VCaP (cell line): ENCODE data around the gene ZNF518B.

ENCODE experiments used
- H3K27ac ChIP-seq: fragments of 450-650 bp; 2 replicates; pipeline ENCODE4 v1.5.1; 2017
- TF ChIP-seq, protein P1 (sequence below): fragments of 450-650 bp; conservative IDR thresholded peaks from 2 replicates; pipeline ENCODE4 v1.5.1; 2017; ENCODE audit warnings: mild to moderate bottlenecking, moderate library complexity

The ZNF518B gene

DNA sequence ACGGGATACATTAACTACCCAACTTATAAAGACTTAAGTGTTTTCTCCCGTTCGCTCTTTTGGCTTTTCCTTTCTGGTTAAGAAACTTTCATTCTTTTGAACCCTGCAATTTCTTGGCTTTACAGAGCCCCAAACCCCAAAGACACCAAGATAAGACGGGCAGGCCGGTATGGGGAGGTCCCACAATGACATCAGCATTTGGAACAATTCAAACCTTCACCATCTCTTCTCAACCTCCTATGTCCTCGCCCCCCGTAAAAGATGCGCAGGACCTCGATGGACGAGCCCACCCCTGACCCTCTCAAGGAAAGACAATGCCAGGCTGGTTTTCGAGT is 999 bp downstream of the ZNF518B start:
- TF ChIP-seq, protein P1, sequence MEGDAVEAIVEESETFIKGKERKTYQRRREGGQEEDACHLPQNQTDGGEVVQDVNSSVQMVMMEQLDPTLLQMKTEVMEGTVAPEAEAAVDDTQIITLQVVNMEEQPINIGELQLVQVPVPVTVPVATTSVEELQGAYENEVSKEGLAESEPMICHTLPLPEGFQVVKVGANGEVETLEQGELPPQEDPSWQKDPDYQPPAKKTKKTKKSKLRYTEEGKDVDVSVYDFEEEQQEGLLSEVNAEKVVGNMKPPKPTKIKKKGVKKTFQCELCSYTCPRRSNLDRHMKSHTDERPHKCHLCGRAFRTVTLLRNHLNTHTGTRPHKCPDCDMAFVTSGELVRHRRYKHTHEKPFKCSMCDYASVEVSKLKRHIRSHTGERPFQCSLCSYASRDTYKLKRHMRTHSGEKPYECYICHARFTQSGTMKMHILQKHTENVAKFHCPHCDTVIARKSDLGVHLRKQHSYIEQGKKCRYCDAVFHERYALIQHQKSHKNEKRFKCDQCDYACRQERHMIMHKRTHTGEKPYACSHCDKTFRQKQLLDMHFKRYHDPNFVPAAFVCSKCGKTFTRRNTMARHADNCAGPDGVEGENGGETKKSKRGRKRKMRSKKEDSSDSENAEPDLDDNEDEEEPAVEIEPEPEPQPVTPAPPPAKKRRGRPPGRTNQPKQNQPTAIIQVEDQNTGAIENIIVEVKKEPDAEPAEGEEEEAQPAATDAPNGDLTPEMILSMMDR = no peak
- H3K27ac ChIP-seq = no peak overlapping the region; the same call in 1 of the 2 replicates

DNA sequence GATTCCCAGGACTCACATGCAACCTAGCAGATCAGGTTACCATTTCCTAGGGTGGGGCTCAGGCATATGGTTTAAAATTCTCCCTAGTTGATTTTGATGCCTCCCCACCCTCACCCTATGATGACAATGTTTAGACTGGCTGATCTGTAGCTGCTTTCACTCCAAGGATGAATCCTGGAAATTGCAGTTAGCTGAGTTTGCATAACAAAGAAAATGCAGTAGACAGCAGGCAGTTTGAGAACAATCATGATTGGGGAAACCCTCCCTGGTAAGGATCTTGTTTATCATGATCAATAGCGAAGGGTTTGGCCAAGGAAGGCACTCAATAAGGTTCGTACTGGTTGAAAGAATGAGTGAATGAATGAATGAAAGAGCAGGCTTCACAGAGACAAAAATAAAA is 2.1 kb downstream of the ZNF518B start:
- TF ChIP-seq, protein P1 = no peak

DNA sequence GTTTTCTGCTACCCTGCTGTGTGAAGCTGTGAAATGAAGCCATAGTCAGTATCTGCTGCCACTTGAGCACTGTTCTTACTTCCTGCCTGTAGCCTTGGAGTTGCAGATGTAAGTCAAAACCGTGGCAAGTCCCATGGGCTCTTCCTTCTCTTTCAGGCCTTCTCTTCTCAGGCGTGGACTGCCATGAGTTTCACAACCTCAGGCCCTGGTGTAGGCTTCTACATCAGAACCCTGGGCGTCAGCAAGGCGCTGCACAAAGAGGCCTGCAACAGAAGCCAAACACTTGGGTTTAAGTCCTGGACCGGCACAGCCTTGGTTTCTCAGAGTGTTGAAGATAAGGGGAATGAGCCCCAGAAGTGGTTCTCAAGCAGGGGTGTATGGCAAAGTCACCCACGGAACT is 2.5 kb downstream of the ZNF518B start:
- TF ChIP-seq, protein P1 = no peak
- no peak overlapping the region for H3K27ac ChIP-seq

More for the DNA sequence above, 2.1 kb downstream of the ZNF518B start:
- no peak overlapping the region for H3K27ac ChIP-seq

DNA sequence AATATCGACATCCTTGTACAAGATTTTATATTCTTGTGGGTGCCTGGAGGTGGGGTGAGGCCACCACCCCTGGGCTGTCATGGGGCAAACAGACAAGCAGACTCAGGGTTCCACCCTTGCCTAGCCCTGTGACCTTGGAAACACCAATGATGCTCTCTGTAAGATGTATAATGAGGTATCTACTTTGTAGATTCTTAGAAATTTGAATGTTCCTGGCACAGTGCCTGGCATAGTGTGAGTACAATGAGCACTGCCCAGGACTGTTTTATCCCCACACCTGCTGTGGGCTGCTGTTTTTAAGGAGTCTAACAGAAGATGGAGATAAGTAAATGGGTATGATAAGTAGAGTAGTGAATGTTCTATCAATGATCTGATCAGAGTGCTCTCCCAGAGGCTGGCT is 3.1 kb downstream of the ZNF518B start:
- H3K27ac ChIP-seq = no peak overlapping the region
- TF ChIP-seq, protein P1 = no peak

DNA sequence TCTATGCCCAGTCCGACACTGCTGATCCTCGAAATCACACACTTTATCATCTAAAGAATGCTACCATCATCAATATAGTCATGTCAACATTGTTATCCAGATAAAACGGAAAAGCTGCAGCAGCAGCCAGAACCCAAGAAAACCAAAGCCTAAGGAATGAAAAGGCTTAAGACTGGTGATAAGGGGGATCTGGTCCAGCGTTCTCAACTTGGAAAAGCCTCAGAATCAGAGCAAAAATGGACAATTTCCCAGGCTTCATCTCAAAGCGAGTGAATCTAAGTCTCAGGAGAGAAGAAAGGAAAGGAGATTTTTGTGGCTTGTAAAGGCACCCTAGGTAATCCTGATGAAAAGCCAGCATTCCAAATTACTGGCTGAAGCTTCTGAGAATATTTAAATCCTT is 8.2 kb downstream of the ZNF518B start:
- TF ChIP-seq, protein P1 = no peak
- H3K27ac ChIP-seq = no peak overlapping the region

DNA sequence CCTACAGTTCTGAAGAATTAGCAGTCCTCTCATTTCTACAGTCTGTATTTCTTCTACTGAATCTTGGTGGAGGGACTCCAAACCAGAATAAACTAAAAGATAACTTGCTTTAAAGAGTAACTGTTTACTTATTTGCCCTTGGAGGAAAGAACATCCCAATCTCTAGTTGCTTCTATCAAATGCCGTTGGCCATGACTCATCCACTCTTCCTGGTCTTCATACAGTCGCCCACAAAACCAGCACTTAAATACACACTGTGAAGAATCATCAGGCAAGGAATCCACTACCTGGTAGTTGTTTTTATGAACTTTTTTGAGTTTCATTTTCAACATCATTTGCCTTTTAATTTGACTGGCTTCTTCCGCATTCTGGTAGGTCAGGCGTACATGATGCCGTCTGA is 14.2 kb downstream of the ZNF518B start:
- TF ChIP-seq, protein P1 = no peak
- no peak overlapping the region for H3K27ac ChIP-seq

DNA sequence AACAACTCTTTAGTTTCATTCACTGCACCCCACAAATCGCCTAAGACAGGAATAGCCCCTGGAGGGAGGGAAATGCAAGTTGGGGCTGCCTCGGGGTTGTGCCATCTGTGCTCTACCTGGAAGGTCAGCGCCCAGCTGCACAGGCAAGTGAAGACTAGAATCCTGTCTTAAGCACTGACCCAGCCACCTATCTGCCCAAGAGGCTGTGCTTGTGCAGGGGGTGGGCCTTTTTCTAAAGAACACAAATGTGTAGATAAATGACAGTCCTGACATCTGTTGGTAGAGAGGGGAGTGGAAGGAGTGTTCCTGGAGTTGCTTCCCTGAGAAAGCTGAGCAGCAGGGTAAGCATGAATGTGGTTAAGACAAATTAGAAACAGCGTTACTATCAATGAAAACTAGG is 15.7 kb downstream of the ZNF518B start:
- no peak overlapping the region for H3K27ac ChIP-seq
- TF ChIP-seq, protein P1 = no peak

DNA sequence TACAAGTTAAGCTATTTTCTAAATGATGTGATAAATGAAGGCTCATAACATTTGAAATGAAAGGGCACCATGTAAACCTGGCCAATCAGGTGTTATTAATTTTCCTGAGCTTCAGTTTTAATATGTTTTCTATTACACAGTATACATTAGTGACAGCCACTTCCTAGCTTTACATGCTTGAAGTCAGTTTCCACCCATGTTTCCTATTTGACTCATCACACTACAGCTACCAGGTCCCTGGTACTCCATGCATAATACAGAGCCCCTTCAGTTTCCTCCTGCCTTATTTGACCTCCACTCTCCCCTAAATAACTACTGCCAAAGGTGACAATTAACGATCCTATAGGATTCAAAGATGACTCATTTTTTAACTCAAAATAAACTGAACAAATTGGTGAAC is 18.3 kb downstream of the ZNF518B start:
- H3K27ac ChIP-seq = no peak overlapping the region

More for the DNA sequence above, 18.3 kb downstream of the ZNF518B start:
- TF ChIP-seq, protein P1 = no peak
